ENCODE results near the gene GP5. TPM values are rescaled to one million over a fixed set of nuclear protein-coding genes. Genes with fewer than 3 reads are reported as not detected.

The GP5 gene
- total RNA-seq, 1 experiment from 2014 or later: 0.05 TPM

- ChIA-PET CTCF (no interaction called here), POLR2A (no interaction called here)
- no TSS peak for BruUV-seq (replicated peaks)
- no peak overlapping the region for H3K4me3 ChIP-seq (ENCODE audit: low read depth in 2 of 2, low read length in 2 of 2)
- H3K9me3 ChIP-seq (ENCODE audit: control insufficient read depth, insufficient read depth, low read depth, low read length): no peaks in the 10 kb centered on the region
- peaks cover 62% of the 10 kb centered on the region for H3K36me3 ChIP-seq (ENCODE audit: control insufficient read depth, insufficient read depth, low read length)
- TF ChIP-seq CTCF (IDR thresholded peaks at IDR 0.05) (no peak), SIN3A (IDR thresholded peaks at IDR 0.05; ENCODE audit: borderline replicate concordance, insufficient read depth, low read depth, low read length) (no peak), TCF7L2 (IDR thresholded peaks at IDR 0.05; ENCODE audit: low read depth, low read length) (no peak)
- ATAC-seq: no peak
- H3K27me3 ChIP-seq (ENCODE audit: control insufficient read depth, insufficient read depth, low read length): no peaks in the 10 kb centered on the region
- no peaks in the 10 kb centered on the region for H3K4me1 ChIP-seq (ENCODE audit: control insufficient read depth, insufficient read depth, low read length)
- in situ Hi-C loops (cut with HindIII; ENCODE audit: low pct_unique_long_range_greater_than_20kb, low sequenced_read_pairs): no loop called here
- no peak for DNase-seq (ENCODE audit: low read depth, low spot score)
- no peak overlapping the region for H3K27ac ChIP-seq (ENCODE audit: low read length)
- intact Hi-C loops (cut with micrococcal nuclease; ENCODE audit: unreplicated experiment): no loop called here
Measured at GRCh38 chr3:194434503-194434902, 35.4 kb upstream of the GP5 start.

DNA sequence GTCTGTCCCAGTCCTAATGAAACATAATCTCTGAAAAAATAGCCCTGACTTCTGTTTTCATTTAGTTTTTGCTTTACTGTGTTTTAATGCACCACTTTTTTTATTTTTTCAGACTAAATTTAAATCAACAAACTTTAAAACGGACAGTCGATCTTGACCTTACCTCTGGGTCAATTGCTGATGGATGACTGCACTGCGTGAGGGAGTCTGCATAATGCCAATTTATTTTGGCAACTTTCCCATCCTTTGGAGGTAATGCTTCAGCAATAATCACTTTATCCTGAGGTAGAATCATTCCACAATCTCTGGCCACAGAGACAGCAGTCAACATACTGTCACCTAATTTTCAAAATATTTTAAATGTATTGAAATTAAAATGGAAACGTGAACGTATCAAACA is 32.5 kb upstream of the GP5 start:
- in situ Hi-C loops (cut with HindIII; ENCODE audit: low pct_unique_long_range_greater_than_20kb, low sequenced_read_pairs): no loop called here
- peaks cover 56% of the 10 kb centered on the region for H3K36me3 ChIP-seq (ENCODE audit: control insufficient read depth, insufficient read depth, low read length)
- no TSS peak for BruUV-seq (replicated peaks)

More for the DNA sequence above, 32.5 kb upstream of the GP5 start:
- TF ChIP-seq, protein P1, sequence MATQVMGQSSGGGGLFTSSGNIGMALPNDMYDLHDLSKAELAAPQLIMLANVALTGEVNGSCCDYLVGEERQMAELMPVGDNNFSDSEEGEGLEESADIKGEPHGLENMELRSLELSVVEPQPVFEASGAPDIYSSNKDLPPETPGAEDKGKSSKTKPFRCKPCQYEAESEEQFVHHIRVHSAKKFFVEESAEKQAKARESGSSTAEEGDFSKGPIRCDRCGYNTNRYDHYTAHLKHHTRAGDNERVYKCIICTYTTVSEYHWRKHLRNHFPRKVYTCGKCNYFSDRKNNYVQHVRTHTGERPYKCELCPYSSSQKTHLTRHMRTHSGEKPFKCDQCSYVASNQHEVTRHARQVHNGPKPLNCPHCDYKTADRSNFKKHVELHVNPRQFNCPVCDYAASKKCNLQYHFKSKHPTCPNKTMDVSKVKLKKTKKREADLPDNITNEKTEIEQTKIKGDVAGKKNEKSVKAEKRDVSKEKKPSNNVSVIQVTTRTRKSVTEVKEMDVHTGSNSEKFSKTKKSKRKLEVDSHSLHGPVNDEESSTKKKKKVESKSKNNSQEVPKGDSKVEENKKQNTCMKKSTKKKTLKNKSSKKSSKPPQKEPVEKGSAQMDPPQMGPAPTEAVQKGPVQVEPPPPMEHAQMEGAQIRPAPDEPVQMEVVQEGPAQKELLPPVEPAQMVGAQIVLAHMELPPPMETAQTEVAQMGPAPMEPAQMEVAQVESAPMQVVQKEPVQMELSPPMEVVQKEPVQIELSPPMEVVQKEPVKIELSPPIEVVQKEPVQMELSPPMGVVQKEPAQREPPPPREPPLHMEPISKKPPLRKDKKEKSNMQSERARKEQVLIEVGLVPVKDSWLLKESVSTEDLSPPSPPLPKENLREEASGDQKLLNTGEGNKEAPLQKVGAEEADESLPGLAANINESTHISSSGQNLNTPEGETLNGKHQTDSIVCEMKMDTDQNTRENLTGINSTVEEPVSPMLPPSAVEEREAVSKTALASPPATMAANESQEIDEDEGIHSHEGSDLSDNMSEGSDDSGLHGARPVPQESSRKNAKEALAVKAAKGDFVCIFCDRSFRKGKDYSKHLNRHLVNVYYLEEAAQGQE (IDR thresholded peaks at IDR 0.05; ENCODE audit: insufficient read depth in 1 of 2, low read depth in 2 of 2, low read length in 1 of 2): no peak
- TF ChIP-seq CTCF (IDR thresholded peaks at IDR 0.05) (no peak), TCF7L2 (IDR thresholded peaks at IDR 0.05; ENCODE audit: low read depth, low read length) (no peak), POLR2AphosphoS5 (IDR thresholded peaks at IDR 0.05; ENCODE audit: low read depth, low read length) (no peak), SIN3A (IDR thresholded peaks at IDR 0.05; ENCODE audit: borderline replicate concordance, insufficient read depth, low read depth, low read length) (no peak)
- Histone ChIP-seq H3K27me3 (ENCODE audit: control insufficient read depth, insufficient read depth, low read length) (no peaks in the 10 kb centered on the region), H3K4me1 (ENCODE audit: control insufficient read depth, insufficient read depth, low read length) (no peaks in the 10 kb centered on the region), H3K27ac (ENCODE audit: low read length) (no peak overlapping the region), H3K9me3 (ENCODE audit: control insufficient read depth, insufficient read depth, low read depth, low read length) (no peaks in the 10 kb centered on the region), H3K4me3 (ENCODE audit: low read depth in 2 of 2, low read length in 2 of 2) (no peak overlapping the region)
- no peak for DNase-seq (ENCODE audit: low read depth, low spot score)
- CTCF ChIA-PET: interaction anchor here (0.6 kb wide), 1 partner anchor 185 kb away, joined by 3 read pairs; no protein-coding TSS in a partner anchor
- POLR2A ChIA-PET: no interaction called here
- ATAC-seq: no peak
- intact Hi-C loops (cut with micrococcal nuclease; ENCODE audit: unreplicated experiment): no loop called here
